Adrenal gland (tissue), 12 donors: ENCODE results near the gene ZNF235. TPM values are rescaled to one million over a fixed set of nuclear protein-coding genes. Genes with fewer than 3 reads are reported as not detected.
"Not testable (repeated sequence)": the region's sequence is repeated elsewhere in the genome, so short reads cannot be mapped to it uniquely, and the experiment has no call there.

Source experiments
- DNase-seq, 7 donors: peaks; one replicate each; pipeline ENCODE4 v3.0.0-alpha.2; 2019 to 2020
- H3K27ac ChIP-seq, 5 donors: fragments of 200-600 bp; sonication (generic) in 4 of 5; 1 replicate in 3 of 5; 2 replicates in 2 of 5; pipeline versions ENCODE4 v1.5.1 to v1.8.0; 2016 to 2020; ENCODE audit warnings: mild to moderate bottlenecking in 1 of 5
- H3K27me3 ChIP-seq: fragments of 200-600 bp; 2 replicates; pipeline ENCODE4 v1.8.0; 2021
- H3K36me3 ChIP-seq, 2 donors: fragments of 200-600 bp; replicated peaks in 1 of 2; 1 replicate in 1 of 2; 2 replicates in 1 of 2; pipeline versions ENCODE4 v1.5.1 to v1.8.0; 2018 to 2022
- H3K4me1 ChIP-seq, 2 donors: fragments of 200-600 bp; replicated peaks in 1 of 2; 1 replicate in 1 of 2; 2 replicates in 1 of 2; pipeline versions ENCODE4 v1.5.1 to v1.8.0; 2018 to 2021
- H3K4me3 ChIP-seq, 4 donors: fragments of 200-600 bp; sonication (generic) in 3 of 4; one replicate each; pipeline ENCODE4 v1.5.1; 2016 to 2018
- H3K9me3 ChIP-seq, 3 donors: fragments of 200-600 bp; sonication (generic) in 1 of 3; replicated peaks in 1 of 3; 1 replicate in 2 of 3; 2 replicates in 1 of 3; pipeline versions ENCODE4 v1.5.1 to v1.8.0; 2016 to 2021
- CTCF ChIP-seq, 6 experiments: fragments of 450-650 bp in 4 of 6; fragments of 200-600 bp in 2 of 6; sonication (generic) in 1 of 6; IDR thresholded peaks; 1 replicate in 5 of 6; 2 replicates in 1 of 6; pipeline versions ENCODE4 v1.5.1 to v1.8.0; 2016 to 2021; ENCODE audit warnings: antibody characterized with exemption in 6 of 6, mild to moderate bottlenecking in 2 of 6, moderate library complexity in 1 of 6
- POLR2A ChIP-seq, 2 donors: fragments of 450-650 bp; IDR thresholded peaks; one replicate each; pipeline ENCODE4 v1.6.1; 2017; ENCODE audit warnings: antibody characterized with exemption in 2 of 2, mild to moderate bottlenecking in 2 of 2, moderate library complexity in 1 of 2
- WGBS, 4 donors: extraction: QIAGEN DNeasy Blood & Tissue Kit in 2 of 4; methylation state at CpG; one replicate each; pipeline versions ENCODE4 v1.1.5 to v1.1.7; 2013 to 2017; 5-methylcytosine and 5-hydroxymethylcytosine counted together
- intact Hi-C, 2 donors: fragments of 100-400 bp; cut with DNase I; formaldehyde crosslinking; loops; one replicate each; pipeline versions ENCODE4 v1.14.1 to v1.15.0; 2022 to 2023
- polyA plus RNA-seq, 3 donors: library from polyadenylated mRNA; stranded (reverse); fragments of 200-250 nt in 2 of 3; fragments of 350-450 nt in 1 of 3; fragmentation: Illumina TruSeq in 1 of 3; extraction: RNeasy Lipid Tissue Mini Kit (QIAGEN cat#74804) in 1 of 3; gene quantifications; one replicate each; pipeline ENCODE4 v1.2.3, GENCODE V29; 2013 to 2014
- total RNA-seq, 9 donors: library from RNA; depleted of rRNA in 4 of 9; stranded (reverse); fragments of >200 nt in 4 of 9; fragments of 120-200 nt in 1 of 9; fragmentation: NEBNext Ultra II Directional in 1 of 9; extraction: Animal tissue kit (Norgen Biotek cat#: 25700) in 1 of 9; gene quantifications; one replicate each; pipeline versions ENCODE4 v1.1.0 to v1.2.4, GENCODE V29; 2013 to 2023
- donor health status: healthy with polysubstance abuse.
- donor health status: Bipolar disorder and iron deficiency.
- donor health status: DM: yes; HTN: yes; CAD: no.
- donor health status: DM: no; HTN: no; CAD: no.
- donor health status: DM: no; HTN: no; CAD: no.
- donor health status: DM: yes; HTN: yes; CAD: no.

The ZNF235 gene
- total and polyA plus RNA-seq, 12 donors = 1.0 to 17.0 (median 3.7) TPM

DNA sequence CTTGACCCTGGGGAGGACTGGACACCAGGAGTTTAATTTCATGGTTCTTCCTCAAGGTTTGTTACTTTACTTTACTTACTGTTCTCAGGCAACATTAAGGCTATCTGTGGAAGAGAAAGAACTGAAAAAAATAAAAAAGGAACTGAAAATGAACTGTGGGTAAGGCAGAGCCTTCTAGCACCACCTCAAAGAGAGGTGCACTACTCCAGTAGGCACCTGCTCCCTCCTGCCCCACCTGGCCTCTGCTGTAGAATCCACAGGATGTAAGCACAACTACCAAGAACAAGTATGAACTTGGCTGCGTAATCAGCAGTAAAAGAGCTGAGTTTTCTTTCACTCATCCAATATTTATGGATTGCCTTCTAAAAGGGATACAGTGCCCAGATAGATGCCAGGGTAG, 39.4 kb upstream of the ZNF235 start:
- no peaks in the 10 kb centered on the region for H3K4me1 ChIP-seq
- TF ChIP-seq POLR2A (IDR thresholded peaks at IDR 0.05) (no peak), CTCF (IDR thresholded peaks at IDR 0.05) (no peak)
- peaks cover 0 to 14% (median 0%) of the 10 kb centered on the region in 3 donors for H3K9me3 ChIP-seq
- no peak overlapping the region for H3K4me3 ChIP-seq
- intact Hi-C loops = no loop called here
- H3K36me3 ChIP-seq = peaks cover 0 to 2% of the 10 kb centered on the region in 2 donors
- WGBS, 4 donors = 42 to 91% (median 47%) methylated on average over 1 of the region's 1 CpG
- DNase-seq = no peak
- H3K27ac ChIP-seq = no peak overlapping the region
- H3K27me3 ChIP-seq = no peaks in the 10 kb centered on the region

- peaks cover 0 to 14% of the 10 kb centered on the region in 2 donors for H3K36me3 ChIP-seq
- TF ChIP-seq CTCF (IDR thresholded peaks at IDR 0.05) (no peak), POLR2A (IDR thresholded peaks at IDR 0.05) (no peak)
- WGBS, 4 donors = 90 to 97% (median 95%) methylated on average over 2 of the region's 2 CpGs
- no peak overlapping the region for H3K27ac ChIP-seq
- peaks cover 0 to 4% (median 0%) of the 10 kb centered on the region in 3 donors for H3K9me3 ChIP-seq
- H3K4me3 ChIP-seq = no peak overlapping the region
- no peaks in the 10 kb centered on the region for H3K27me3 ChIP-seq
- no peak for DNase-seq
- no peaks in the 10 kb centered on the region for H3K4me1 ChIP-seq
- intact Hi-C loops = no loop called here
Measured at GRCh38 chr19:44341794-44342193, 37.0 kb upstream of the ZNF235 start.

- 50 to 83% (median 74%) methylated on average over 2 to 3 of the region's 3 CpGs for WGBS, 4 donors
- H3K36me3 ChIP-seq = peaks cover 4 to 44% of the 10 kb centered on the region in 2 donors
- H3K27me3 ChIP-seq, DNase-seq, H3K4me3 ChIP-seq, H3K27ac ChIP-seq, H3K4me1 ChIP-seq: not testable (repeated sequence)
- intact Hi-C loops = loop anchor here in 1 of 2 donors (10.0 kb wide), 1 partner anchor 130 kb away; no protein-coding TSS in a partner anchor
- peaks cover 0 to 32% (median 0%) of the 10 kb centered on the region in 3 donors for H3K9me3 ChIP-seq
Measured at GRCh38 chr19:44334639-44335038, 29.8 kb upstream of the ZNF235 start.

DNA sequence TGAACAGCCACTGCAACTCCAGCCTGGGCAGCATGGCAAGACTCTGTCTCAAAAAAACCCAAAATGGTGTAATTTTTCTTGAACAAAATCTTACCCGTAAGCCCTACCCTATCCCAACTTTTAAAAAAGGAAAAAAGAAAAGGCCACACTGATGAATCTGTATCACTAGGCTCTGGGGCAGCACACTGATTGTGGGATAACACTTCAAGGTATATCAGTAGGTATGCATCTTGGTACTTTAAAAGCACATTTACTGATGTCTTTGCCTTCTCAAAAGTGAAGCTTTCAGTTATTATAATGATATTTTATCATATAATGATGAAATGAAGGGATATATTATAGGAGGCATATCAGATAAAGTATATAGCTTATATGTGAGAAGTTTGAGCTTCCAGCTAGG, 27.3 kb upstream of the ZNF235 start:
- 89 to 100% (median 96%) methylated on average over 1 of the region's 1 CpG for WGBS, 4 donors
- TF ChIP-seq POLR2A (IDR thresholded peaks at IDR 0.05) (no peak), CTCF (IDR thresholded peaks at IDR 0.05) (no peak)
- H3K4me1 ChIP-seq = no peaks in the 10 kb centered on the region
- intact Hi-C loops = loop anchor here in 1 of 2 donors (10.0 kb wide), 1 partner anchor 133 kb away; no protein-coding TSS in a partner anchor
- H3K27ac ChIP-seq = no peak overlapping the region
- H3K4me3 ChIP-seq = no peak overlapping the region
- no peaks in the 10 kb centered on the region for H3K27me3 ChIP-seq
- DNase-seq = no peak
- peaks cover 0 to 28% (median 0%) of the 10 kb centered on the region in 3 donors for H3K9me3 ChIP-seq
- H3K36me3 ChIP-seq = peaks cover 4 to 43% of the 10 kb centered on the region in 2 donors

DNA sequence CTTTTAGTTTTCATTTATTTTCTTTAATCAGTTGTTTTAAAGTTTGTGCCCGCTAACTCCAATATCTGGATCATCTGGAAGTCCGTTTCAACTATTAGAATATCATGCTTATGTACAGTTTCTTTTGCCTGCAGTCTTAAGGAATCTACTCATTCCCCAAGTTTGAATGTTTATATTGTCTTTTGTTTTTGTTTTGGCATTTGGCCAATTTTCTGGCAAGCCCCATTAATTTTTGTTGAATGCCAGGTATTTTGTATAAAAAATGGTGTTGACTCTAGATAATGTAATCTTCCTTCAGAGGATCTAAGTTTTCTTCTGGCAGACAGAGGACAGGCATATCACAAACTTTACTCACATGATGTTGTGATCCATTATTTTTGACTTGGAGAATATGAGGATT, 11.1 kb upstream of the ZNF235 start:
- intact Hi-C loops = no loop called here
- Histone ChIP-seq H3K4me3 (no peak overlapping the region), H3K4me1 (no peaks in the 10 kb centered on the region), H3K9me3 (peaks cover 0 to 17% (median 7%) of the 10 kb centered on the region in 3 donors), H3K27me3 (no peaks in the 10 kb centered on the region), H3K36me3 (no peaks in the 10 kb centered on the region), H3K27ac (no peak overlapping the region)
- DNase-seq = no peak
- TF ChIP-seq CTCF (IDR thresholded peaks at IDR 0.05) = no peak
- no peak for TF ChIP-seq POLR2A (IDR thresholded peaks at IDR 0.05)
- WGBS, 4 donors = 73 to 85% (median 78%) methylated on average over 2 of the region's 2 CpGs
